H1 (cell line): ENCODE results near the gene SEMA6D. TPM values are rescaled to one million over a fixed set of nuclear protein-coding genes. Genes with fewer than 3 reads are reported as not detected.
"Not testable (repeated sequence)": the region's sequence is repeated elsewhere in the genome, so short reads cannot be mapped to it uniquely, and the experiment has no call there.

ENCODE experiments used
- CTCF ChIA-PET: fragments of 300-600 bp; sonication (Branson Sonifier 250); formaldehyde crosslinking; loops from one replicate; lab custom pipeline; 2021; ENCODE audit not compliant: partially characterized antibody; lab: Charles Lee
- POLR2A ChIA-PET: fragments of 300-600 bp; sonication (Branson Sonifier 250); formaldehyde crosslinking; loops from one replicate; lab custom pipeline; 2021; ENCODE audit warnings: inconsistent platforms; ENCODE audit not compliant: partially characterized antibody; lab: Charles Lee
- DNase-seq, 2 experiments: peaks; one replicate each; pipeline versions ENCODE4 v3.0.0 to v3.0.0-alpha.2; 2010 to 2022; ENCODE audit warnings: low spot score in 2 of 2, low read depth in 1 of 2, mixed read lengths in 1 of 2
- FAIRE-seq: peaks from 2 replicates; lab custom pipeline; 2011; peaks lifted over from hg19 to GRCh38; lab: Jason Lieb, UNC
- H2AFZ ChIP-seq: 2 replicates; pipeline ENCODE4 v1.8.1; 2012; ENCODE audit warnings: low read length, inconsistent platforms
- H2AK5ac ChIP-seq: 2 replicates; pipeline ENCODE4 v1.6.1; 2013; ENCODE audit warnings: low read depth, low read length
- H2BK120ac ChIP-seq: replicated peaks from 2 replicates; pipeline ENCODE3; 2013; ENCODE audit warnings: low read depth, low read length, inconsistent platforms
- H2BK12ac ChIP-seq: 2 replicates; pipeline ENCODE4 v1.6.1; 2013; ENCODE audit warnings: low read depth, low read length
- H2BK15ac ChIP-seq: 2 replicates; pipeline ENCODE4 v1.6.1; 2013; ENCODE audit warnings: low read length
- H2BK20ac ChIP-seq: 2 replicates; pipeline ENCODE4 v1.6.1; 2013; ENCODE audit warnings: low read length
- H2BK5ac ChIP-seq: 2 replicates; pipeline ENCODE4 v1.6.1; 2013; ENCODE audit warnings: low read depth, low read length
- H3K14ac ChIP-seq: 2 replicates; pipeline ENCODE4 v1.6.1; 2013; ENCODE audit warnings: inconsistent platforms; ENCODE audit not compliant: insufficient read length
- H3K18ac ChIP-seq: 2 replicates; pipeline ENCODE4 v1.6.1; 2013; ENCODE audit warnings: low read length; ENCODE audit errors: extremely low read depth
- H3K23ac ChIP-seq: 2 replicates; pipeline ENCODE4 v1.6.1; 2013; ENCODE audit warnings: inconsistent platforms; ENCODE audit not compliant: insufficient read length
- H3K23me2 ChIP-seq: 2 replicates; pipeline ENCODE4 v1.6.1; 2013; ENCODE audit warnings: low read depth, low read length
- H3K27ac ChIP-seq: 2 replicates; pipeline ENCODE4 v1.6.1; 2011; ENCODE audit warnings: low read depth, low read length, inconsistent platforms
- H3K27me3 ChIP-seq, 4 experiments: replicated peaks in 1 of 4; 1 replicate in 1 of 4; 2 replicates in 3 of 4; pipeline versions ENCODE4 v1.6.1 to v1.8.1; 2011 to 2013; ENCODE audit warnings: low read length in 3 of 4, mild to moderate bottlenecking in 3 of 4, inconsistent platforms in 2 of 4, mixed read lengths in 2 of 4, moderate library complexity in 1 of 4; ENCODE audit not compliant: control insufficient read depth in 3 of 4, insufficient read depth in 3 of 4; ENCODE audit errors: extremely low read depth in 1 of 4
- H3K36me3 ChIP-seq, 4 experiments: 2 replicates each; pipeline versions ENCODE4 v1.6.1 to v1.8.1; 2011 to 2013; ENCODE audit warnings: mild to moderate bottlenecking in 4 of 4, low read length in 3 of 4, moderate library complexity in 2 of 4, control low read depth in 1 of 4, inconsistent platforms in 1 of 4; ENCODE audit not compliant: insufficient read depth in 4 of 4, control insufficient read depth in 2 of 4
- H3K4ac ChIP-seq: replicated peaks from 2 replicates; pipeline ENCODE3; 2013; ENCODE audit warnings: low read length, low read depth, mixed read lengths, inconsistent platforms; ENCODE audit not compliant: insufficient read length
- H3K4me1 ChIP-seq, 4 experiments: replicated peaks in 1 of 4; 1 replicate in 1 of 4; 2 replicates in 3 of 4; pipeline versions ENCODE4 v1.6.1 to v1.8.1; 2011 to 2013; ENCODE audit warnings: low read length in 3 of 4, inconsistent platforms in 2 of 4, mixed read lengths in 1 of 4; ENCODE audit not compliant: insufficient read depth in 4 of 4, control insufficient read depth in 3 of 4
- H3K4me2 ChIP-seq, 2 experiments: 2 replicates each; pipeline versions ENCODE4 v1.6.1 to v1.8.1; 2011 to 2013; ENCODE audit warnings: low read depth in 2 of 2, low read length in 2 of 2, control low read depth in 1 of 2, inconsistent platforms in 1 of 2, mild to moderate bottlenecking in 1 of 2; ENCODE audit not compliant: insufficient read depth in 1 of 2
- H3K4me3 ChIP-seq, 4 experiments: fragments of 200-600, 300-600 bp in 1 of 4; sonication (generic), shearing (Covaris generic), sonication (Bioruptor Twin) in 1 of 4; 2 replicates each; pipeline versions ENCODE4 v1.5.1 to v1.8.1; 2011 to 2016; ENCODE audit warnings: low read length in 4 of 4, low read depth in 3 of 4, control low read depth in 2 of 4, inconsistent platforms in 2 of 4, mild to moderate bottlenecking in 2 of 4, mixed read lengths in 1 of 4, moderate library complexity in 1 of 4; ENCODE audit not compliant: insufficient read depth in 2 of 4; ENCODE audit errors: extremely low read depth in 1 of 4
- H3K56ac ChIP-seq: replicated peaks from 2 replicates; pipeline ENCODE3; 2013; ENCODE audit warnings: low read depth, mild to moderate bottlenecking, mixed read lengths, low read length, inconsistent platforms; ENCODE audit not compliant: insufficient read length
- H3K79me1 ChIP-seq: 2 replicates; pipeline ENCODE4 v1.6.1; 2013; ENCODE audit warnings: low read depth, low read length, control low read depth
- H3K79me2 ChIP-seq, 2 experiments: 2 replicates each; pipeline versions ENCODE4 v1.6.1 to v1.8.1; 2012 to 2013; ENCODE audit warnings: low read length in 2 of 2, mild to moderate bottlenecking in 2 of 2, inconsistent platforms in 1 of 2; ENCODE audit not compliant: insufficient read depth in 2 of 2, control insufficient read depth in 1 of 2
- H3K9ac ChIP-seq, 4 experiments: replicated peaks in 1 of 4; 1 replicate in 1 of 4; 2 replicates in 3 of 4; pipeline versions ENCODE4 v1.6.1 to v1.8.1; 2011 to 2013; ENCODE audit warnings: low read depth in 3 of 4, low read length in 3 of 4, control low read depth in 2 of 4, mild to moderate bottlenecking in 2 of 4, moderate library complexity in 2 of 4, inconsistent platforms in 1 of 4; ENCODE audit errors: extremely low read depth in 1 of 4
- H3K9me3 ChIP-seq, 2 experiments: 2 replicates each; pipeline versions ENCODE4 v1.6.1 to v1.8.1; 2012 to 2013; ENCODE audit warnings: mild to moderate bottlenecking in 2 of 2, moderate library complexity in 2 of 2, control low read depth in 1 of 2, inconsistent platforms in 1 of 2, low read depth in 1 of 2, low read length in 1 of 2, mixed read lengths in 1 of 2; ENCODE audit not compliant: insufficient read depth in 2 of 2
- H4K20me1 ChIP-seq, 2 experiments: replicated peaks in 1 of 2; 2 replicates each; pipeline versions ENCODE3 to v1.8.1; 2011 to 2013; ENCODE audit warnings: inconsistent platforms in 2 of 2, low read length in 2 of 2, mild to moderate bottlenecking in 1 of 2; ENCODE audit not compliant: insufficient read depth in 2 of 2, control insufficient read depth in 1 of 2
- H4K5ac ChIP-seq: 2 replicates; pipeline ENCODE4 v1.6.1; 2013; ENCODE audit warnings: low read length, low read depth, mixed read lengths, inconsistent platforms; ENCODE audit not compliant: insufficient read length
- H4K8ac ChIP-seq: 2 replicates; pipeline ENCODE4 v1.8.0; 2013; ENCODE audit warnings: mild to moderate bottlenecking, moderate library complexity, low read length, inconsistent platforms; ENCODE audit not compliant: insufficient read depth; ENCODE audit errors: extremely low read depth
- H4K91ac ChIP-seq: replicated peaks from 2 replicates; pipeline ENCODE3; 2013; ENCODE audit warnings: low read length, mixed read lengths, inconsistent platforms; ENCODE audit not compliant: insufficient read length
- WGBS, 2 experiments: shearing (Covaris generic) in 1 of 2; methylation state at CpG; one replicate each; pipeline versions ENCODE4 v1.1.6 to v1.1.7; 2013 to 2015; ENCODE audit warnings: low lambda C conversion rate in 2 of 2, mixed read lengths in 2 of 2, inconsistent platforms in 1 of 2, low coverage in 1 of 2, missing lambda C conversion rate in 1 of 2; ENCODE audit not compliant: insufficient replicate concordance in 2 of 2, insufficient coverage in 1 of 2, insufficient read length in 1 of 2; ENCODE audit errors: extremely low coverage in 1 of 2, missing lambda C conversion rate in 1 of 2; 5-methylcytosine and 5-hydroxymethylcytosine counted together
- polyA plus RNA-seq, 7 experiments: library from polyadenylated mRNA; depleted of rRNA in 3 of 7; stranded (reverse) in 5 of 7; unstranded in 2 of 7; fragments of >200 nt in 5 of 7; fragments of 200-250 nt in 2 of 7; gene quantifications; 1 replicate in 5 of 7; 2 replicates in 1 of 7; 4 replicates in 1 of 7; pipeline versions ENCODE4 v1.2.1 to v1.2.3, GENCODE V29; 2011 to 2013; ENCODE audit warnings: missing spikeins in 2 of 7, mixed read lengths in 2 of 7
- total RNA-seq: library from RNA; stranded (reverse); fragmentation: NEBNext Ultra II Directional; extraction: Animal tissue kit (Norgen Biotek cat#: 25700); gene quantifications from 2 replicates; pipeline ENCODE4 v1.2.1, GENCODE V29; 2021

The SEMA6D gene
- total and polyA plus RNA-seq, 2 of the 8 experiments (the other 6 are each of a cell fraction or from before 2014, with no cell fraction given): 2.2 to 3.8 TPM

GRCh38 chr15:47738144-47738825 is 21.0 kb downstream of the SEMA6D start:
- peaks cover 7 to 18% (median 11%) of the 10 kb centered on the region in 4 experiments for H3K4me1 ChIP-seq
- DNase-seq, H2BK20ac ChIP-seq, H3K79me1 ChIP-seq, H3K36me3 ChIP-seq, H3K56ac ChIP-seq, POLR2A ChIA-PET, FAIRE-seq, H3K14ac ChIP-seq, H3K27me3 ChIP-seq, H4K91ac ChIP-seq, H3K23ac ChIP-seq, H2BK12ac ChIP-seq, H2AFZ ChIP-seq, H3K4me2 ChIP-seq, H2BK15ac ChIP-seq, H4K5ac ChIP-seq, H3K9me3 ChIP-seq, H3K23me2 ChIP-seq, H3K4me3 ChIP-seq, H3K4ac ChIP-seq, H4K8ac ChIP-seq, H3K18ac ChIP-seq, H3K27ac ChIP-seq, H2BK5ac ChIP-seq, H3K79me2 ChIP-seq, H3K9ac ChIP-seq, H4K20me1 ChIP-seq, H2AK5ac ChIP-seq, H2BK120ac ChIP-seq: not testable (repeated sequence)
- 94% methylated on average over 4 of the region's 4 CpGs; no CpG with 5 or more reads in 1 of the 2 experiments for WGBS, 2 experiments
- CTCF ChIA-PET: interaction anchor here (0.5 to 4.1 kb wide), 6 partner anchors 20 to 342 kb away, joined by 3 to 16 read pairs (median 4); no protein-coding TSS in a partner anchor
